DND-41 (cell line): Measurements from ENCODE around the gene SLAMF7.
A peak's percentile ranks its signal among the peaks of the same experiment; 100 is the strongest.

ENCODE experiments used
- ATAC-seq: fragments of 200-7000 bp; cut with Tn5 transposase; 3 replicates; pipeline ENCODE4 v1.9.1; 2021; ENCODE audit warnings: low read depth; ENCODE audit not compliant: insufficient read depth
- DNase-seq: peaks from one replicate; pipeline ENCODE4 v3.0.0-alpha.2; 2020
- H2AFZ ChIP-seq: 2 replicates; pipeline ENCODE4 v1.6.0; 2012; ENCODE audit warnings: low read depth, low read length
- H3K27ac ChIP-seq: 2 replicates; pipeline ENCODE4 v1.5.1; 2012; ENCODE audit warnings: low read length, inconsistent platforms
- H3K27me3 ChIP-seq: fragments of 200-600 bp; sonication (generic); 2 replicates; pipeline ENCODE4 v1.6.0; 2012; ENCODE audit warnings: low read length, mild to moderate bottlenecking, inconsistent platforms; ENCODE audit not compliant: insufficient read depth, poor library complexity
- H3K36me3 ChIP-seq: 2 replicates; pipeline ENCODE4 v1.5.1; 2012; ENCODE audit warnings: low read length, inconsistent platforms; ENCODE audit not compliant: insufficient read depth
- H3K4me1 ChIP-seq: 2 replicates; pipeline ENCODE4 v1.5.1; 2012; ENCODE audit warnings: mild to moderate bottlenecking, low read length; ENCODE audit not compliant: insufficient read depth
- H3K4me2 ChIP-seq: 2 replicates; pipeline ENCODE4 v1.6.0; 2012; ENCODE audit warnings: mild to moderate bottlenecking, moderate library complexity, low read length, inconsistent platforms; ENCODE audit not compliant: insufficient read depth
- H3K4me3 ChIP-seq, 2 experiments: fragments of 200-600 bp in 1 of 2; shearing (Covaris generic) in 1 of 2; 2 replicates each; pipeline ENCODE4 v1.5.1; 2012 to 2016; ENCODE audit warnings: inconsistent platforms in 2 of 2, low read length in 2 of 2, mild to moderate bottlenecking in 2 of 2, low read depth in 1 of 2, moderate library complexity in 1 of 2
- H3K79me2 ChIP-seq: 2 replicates; pipeline ENCODE4 v1.6.0; 2012; ENCODE audit warnings: low read length, inconsistent platforms; ENCODE audit not compliant: insufficient read depth
- H3K9ac ChIP-seq: 2 replicates; pipeline ENCODE4 v1.6.0; 2012; ENCODE audit warnings: low read depth, mild to moderate bottlenecking, inconsistent platforms, low read length, moderate library complexity
- H3K9me3 ChIP-seq: 2 replicates; pipeline ENCODE4 v1.5.1; 2012; ENCODE audit warnings: low read length, moderate library complexity, mild to moderate bottlenecking, inconsistent platforms; ENCODE audit not compliant: insufficient read depth, severe bottlenecking
- H4K20me1 ChIP-seq: 2 replicates; pipeline ENCODE4 v1.6.0; 2012; ENCODE audit warnings: low read length; ENCODE audit not compliant: insufficient read depth
- EZH2 ChIP-seq: IDR thresholded peaks from 3 replicates; pipeline ENCODE4 v1.6.1; 2012; ENCODE audit warnings: borderline replicate concordance, low read depth, mild to moderate bottlenecking, moderate library complexity, low read length, inconsistent platforms; ENCODE audit not compliant: severe bottlenecking
- TF ChIP-seq, protein P1 (sequence below): IDR thresholded peaks from 2 replicates; pipeline ENCODE4 v1.5.1; 2012; ENCODE audit warnings: borderline replicate concordance, low read length, moderate library complexity, mild to moderate bottlenecking; ENCODE audit not compliant: poor library complexity, severe bottlenecking; ENCODE audit errors: extremely low read depth

SLAMF7 gene

DNA sequence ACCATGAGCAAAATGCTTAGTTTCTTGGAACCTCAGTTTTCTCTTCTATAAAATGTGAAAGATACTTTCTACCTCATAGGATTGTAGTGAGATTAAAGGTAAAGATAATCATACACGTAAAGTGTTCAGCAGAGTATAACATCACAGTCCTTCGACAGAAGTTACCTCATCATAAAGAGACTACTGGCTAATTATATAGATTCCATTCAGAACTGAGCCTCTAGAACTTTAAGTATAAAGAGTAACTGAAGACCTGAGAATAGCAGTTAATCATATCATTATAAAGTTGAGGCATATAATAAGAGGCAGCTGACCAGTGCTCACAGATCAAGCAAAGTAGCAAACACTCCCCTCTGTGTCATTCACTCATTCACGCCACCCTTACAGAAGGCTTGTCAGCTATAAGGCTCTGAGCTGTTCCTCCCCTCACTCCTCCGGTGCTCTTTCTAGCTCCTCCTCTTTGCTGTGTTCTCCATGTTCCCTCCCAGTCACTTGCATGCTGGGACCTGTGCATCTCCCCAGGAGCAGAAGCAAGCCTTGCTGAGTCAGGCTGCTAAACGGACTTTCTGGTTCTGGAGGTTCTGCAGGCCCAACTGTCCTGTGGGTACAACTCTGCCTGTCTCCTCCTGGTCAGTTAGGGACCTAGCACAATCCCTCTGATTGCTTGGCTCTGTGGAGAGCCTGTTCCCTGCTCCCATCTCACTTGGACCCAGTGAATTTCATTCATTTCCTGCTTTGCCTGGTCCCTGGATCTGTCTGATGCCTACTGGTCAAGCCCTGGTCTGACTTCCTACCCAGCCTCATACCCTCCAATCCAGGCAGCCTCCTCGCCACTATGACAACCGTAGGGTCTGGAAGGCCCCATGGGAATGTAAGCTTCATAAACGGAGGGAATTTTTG lies 28.6 kb downstream of the SLAMF7 start:
- H3K79me2 ChIP-seq = no peaks in the 10 kb centered on the region
- no peaks in the 10 kb centered on the region for H3K36me3 ChIP-seq
- peak overlapping the region in 1 of 2 experiments; percentile 26; a peak in 2 of 4 replicates for H3K4me3 ChIP-seq
- H4K20me1 ChIP-seq = no peaks in the 10 kb centered on the region
- peak overlapping the region; percentile 76 for H2AFZ ChIP-seq
- no peaks in the 10 kb centered on the region for H3K27me3 ChIP-seq
- peak overlapping the region; percentile 74 for H3K27ac ChIP-seq
- H3K4me2 ChIP-seq = peak overlapping the region; percentile 48
- DNase-seq (peak; percentile 33), ATAC-seq (peak; percentile 57)
- TF ChIP-seq, protein P1, sequence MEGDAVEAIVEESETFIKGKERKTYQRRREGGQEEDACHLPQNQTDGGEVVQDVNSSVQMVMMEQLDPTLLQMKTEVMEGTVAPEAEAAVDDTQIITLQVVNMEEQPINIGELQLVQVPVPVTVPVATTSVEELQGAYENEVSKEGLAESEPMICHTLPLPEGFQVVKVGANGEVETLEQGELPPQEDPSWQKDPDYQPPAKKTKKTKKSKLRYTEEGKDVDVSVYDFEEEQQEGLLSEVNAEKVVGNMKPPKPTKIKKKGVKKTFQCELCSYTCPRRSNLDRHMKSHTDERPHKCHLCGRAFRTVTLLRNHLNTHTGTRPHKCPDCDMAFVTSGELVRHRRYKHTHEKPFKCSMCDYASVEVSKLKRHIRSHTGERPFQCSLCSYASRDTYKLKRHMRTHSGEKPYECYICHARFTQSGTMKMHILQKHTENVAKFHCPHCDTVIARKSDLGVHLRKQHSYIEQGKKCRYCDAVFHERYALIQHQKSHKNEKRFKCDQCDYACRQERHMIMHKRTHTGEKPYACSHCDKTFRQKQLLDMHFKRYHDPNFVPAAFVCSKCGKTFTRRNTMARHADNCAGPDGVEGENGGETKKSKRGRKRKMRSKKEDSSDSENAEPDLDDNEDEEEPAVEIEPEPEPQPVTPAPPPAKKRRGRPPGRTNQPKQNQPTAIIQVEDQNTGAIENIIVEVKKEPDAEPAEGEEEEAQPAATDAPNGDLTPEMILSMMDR = no peak
- no peak for TF ChIP-seq EZH2
- H3K9ac ChIP-seq = peak overlapping the region; percentile 46
- no peaks in the 10 kb centered on the region for H3K9me3 ChIP-seq
- H3K4me1 ChIP-seq = peaks cover 22% of the 10 kb centered on the region

GRCh38 chr1:160768295-160768657 lies 29.2 kb downstream of the SLAMF7 start:
- Histone ChIP-seq H3K27me3 (no peaks in the 10 kb centered on the region), H2AFZ (peak overlapping the region; percentile 76), H3K4me3 (peak overlapping the region in 1 of 2 experiments; percentile 26; a peak in 2 of 4 replicates), H3K9me3 (no peaks in the 10 kb centered on the region), H3K36me3 (no peaks in the 10 kb centered on the region), H4K20me1 (no peaks in the 10 kb centered on the region), H3K4me1 (peaks cover 22% of the 10 kb centered on the region), H3K4me2 (peak overlapping the region; percentile 48), H3K79me2 (no peaks in the 10 kb centered on the region), H3K9ac (peak overlapping the region; percentile 46), H3K27ac (peak overlapping the region; percentile 74)
- ATAC-seq (peak; percentile 98), DNase-seq (peak; percentile 86)
- TF ChIP-seq EZH2 = no peak
- TF ChIP-seq, protein P1 = peak; percentile 94

DNA sequence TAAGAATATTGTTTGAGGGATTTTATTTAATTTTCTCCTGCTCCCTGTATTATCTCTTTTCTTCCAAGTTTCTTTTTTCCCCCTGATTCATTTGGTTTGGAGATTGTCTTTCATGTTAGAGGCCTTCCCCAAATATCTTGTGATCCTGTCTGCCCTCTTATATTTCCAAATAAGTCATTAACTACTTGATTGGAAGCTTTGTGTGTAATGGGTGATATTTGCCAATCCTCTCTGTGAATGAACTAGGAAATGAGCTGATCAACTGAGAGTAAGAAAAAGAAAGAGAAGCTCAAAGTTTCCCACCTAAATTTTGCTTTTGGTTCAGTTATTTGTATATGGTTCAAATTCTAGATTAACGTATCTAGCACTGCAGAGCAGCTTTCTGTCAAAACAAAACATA lies 33.3 kb downstream of the SLAMF7 start:
- no peaks in the 10 kb centered on the region for H4K20me1 ChIP-seq
- TF ChIP-seq EZH2 = no peak
- TF ChIP-seq, protein P1 = no peak
- no peak overlapping the region for H2AFZ ChIP-seq
- no peak overlapping the region for H3K4me2 ChIP-seq
- no peak overlapping the region for H3K4me3 ChIP-seq
- no peaks in the 10 kb centered on the region for H3K9me3 ChIP-seq
- no peak overlapping the region for H3K9ac ChIP-seq
- no peaks in the 10 kb centered on the region for H3K27me3 ChIP-seq
- H3K27ac ChIP-seq = no peak overlapping the region
- ATAC-seq = no peak
- no peaks in the 10 kb centered on the region for H3K36me3 ChIP-seq
- H3K79me2 ChIP-seq = no peaks in the 10 kb centered on the region
- DNase-seq = no peak
- peaks cover 20% of the 10 kb centered on the region for H3K4me1 ChIP-seq
